Activated CD4-positive, alpha-beta T cell treated with anti-CD3 and anti-CD28 coated beads for 36 hours (primary cell): Measurements from ENCODE around the gene UBE2O. TPM values are rescaled to one million over a fixed set of nuclear protein-coding genes. Genes with fewer than 3 reads are reported as not detected.
A peak's percentile ranks its signal among the peaks of the same experiment; 100 is the strongest.

Experiments used
- ATAC-seq: fragments of 200-7000 bp; cut with Tn5 transposase; one replicate; pipeline ENCODE4 v1.10.0; 2021; ENCODE audit warnings: mild to moderate bottlenecking, moderate library complexity
- CTCF ChIA-PET: fragments of 350-600 bp; sonication (Branson Sonifier 250); formaldehyde crosslinking; loops from one replicate; lab custom pipeline; 2021; ENCODE audit warnings: antibody characterized with exemption; lab: Charles Lee
- POLR2A ChIA-PET: fragments of 350-600 bp; sonication (Branson Sonifier 250); formaldehyde crosslinking; loops from one replicate; lab custom pipeline; 2021; ENCODE audit warnings: antibody characterized with exemption, inconsistent platforms; lab: Charles Lee
- DNase-seq: peaks from one replicate; pipeline ENCODE4 v3.0.0-alpha.2; 2020
- H3K27ac Mint-ChIP-seq: one replicate; pipeline ENCODE4 v1.8.0; 2021; ENCODE audit warnings: mixed read lengths
- H3K27me3 Mint-ChIP-seq: one replicate; pipeline ENCODE4 v1.8.0; 2021; ENCODE audit warnings: mixed read lengths
- H3K36me3 Mint-ChIP-seq: one replicate; pipeline ENCODE4 v1.8.0; 2021; ENCODE audit warnings: low read depth, mixed read lengths
- H3K4me1 Mint-ChIP-seq: one replicate; pipeline ENCODE4 v1.8.0; 2021; ENCODE audit warnings: mixed read lengths
- H3K4me3 Mint-ChIP-seq: one replicate; pipeline ENCODE4 v1.8.0; 2021; ENCODE audit warnings: mild to moderate bottlenecking, moderate library complexity, mixed read lengths
- H3K9me3 Mint-ChIP-seq: one replicate; pipeline ENCODE4 v1.8.0; 2021; ENCODE audit warnings: low read depth, mixed read lengths
- intact Hi-C, 2 experiments: fragments of 100-400 bp; cut with DNase I in 1 of 2; cut with micrococcal nuclease in 1 of 2; formaldehyde crosslinking; loops; one replicate each; pipeline versions ENCODE4 v1.14.2 to v1.15.1; 2022 to 2024; cut with DNase I, micrococcal nuclease
- total RNA-seq, 2 experiments: library from RNA; stranded (reverse); gene quantifications; one replicate each; pipeline ENCODE4 v1.2.3, GENCODE V29; 2021

Gene UBE2O
- total RNA-seq, 2 experiments from 2014 or later, result 28.1 to 30.7 TPM

DNA sequence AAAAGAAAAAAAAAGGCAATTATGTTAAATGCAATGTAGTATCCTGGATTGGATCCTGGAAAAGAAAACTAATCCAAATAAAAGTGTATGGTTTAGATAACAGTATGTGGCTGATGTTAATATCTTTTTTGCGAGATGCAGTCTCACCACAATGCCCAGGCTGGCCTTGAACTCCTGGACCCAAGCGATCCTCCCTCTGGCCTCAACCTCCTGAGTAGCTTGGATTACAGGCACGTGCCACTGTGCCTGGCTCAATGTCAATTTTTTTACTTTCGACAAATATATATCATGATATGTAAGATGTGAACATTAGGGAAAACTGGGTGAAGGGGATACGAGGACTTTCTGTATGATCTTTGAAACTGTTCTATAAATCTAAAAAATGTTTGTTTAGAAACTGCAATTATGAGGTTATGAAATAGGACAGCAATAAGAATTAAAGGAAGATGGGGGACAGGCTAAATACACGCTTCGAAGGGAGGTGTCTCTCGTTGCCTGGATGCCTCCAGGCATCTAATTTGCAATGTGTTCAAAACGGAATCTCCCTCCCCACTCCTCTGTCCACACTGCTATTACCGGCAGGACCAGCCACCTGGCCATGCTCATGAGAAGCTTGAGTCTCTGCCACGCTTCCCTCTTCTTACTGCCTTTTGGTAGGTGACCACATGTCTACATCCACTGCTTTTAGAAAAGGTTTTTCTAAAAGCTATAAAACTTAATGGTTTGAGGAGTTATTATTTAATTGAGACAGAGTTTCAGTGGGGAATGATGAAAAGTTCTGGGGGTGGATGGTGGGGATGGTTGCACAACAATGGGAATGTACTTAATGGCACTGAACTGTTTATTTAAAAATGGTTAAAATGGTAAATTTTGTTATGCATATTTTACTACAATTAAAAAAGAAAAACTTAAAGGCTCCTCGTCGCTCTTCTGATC, 15.2 kb downstream of the UBE2O start:
- H3K4me1 Mint-ChIP-seq, result peaks cover 14% of the 10 kb centered on the region
- H3K36me3 Mint-ChIP-seq, result peaks cover 5% of the 10 kb centered on the region
- no peak overlapping the region for H3K4me3 Mint-ChIP-seq
- no peak for DNase-seq
- no peaks in the 10 kb centered on the region for H3K9me3 Mint-ChIP-seq
- POLR2A ChIA-PET, result no interaction called here
- H3K27ac Mint-ChIP-seq, result no peak overlapping the region
- H3K27me3 Mint-ChIP-seq, result no peaks in the 10 kb centered on the region
- CTCF ChIA-PET, result interaction anchor here (0.7 kb wide), 1 partner anchor 21 kb away, joined by 4 read pairs; no protein-coding TSS in a partner anchor
- intact Hi-C loops, result no loop called here
- ATAC-seq, result no peak

- Mint-ChIP-seq H3K4me3 (no peak overlapping the region), H3K27me3 (no peaks in the 10 kb centered on the region), H3K4me1 (peaks cover 6% of the 10 kb centered on the region), H3K36me3 (peaks cover 5% of the 10 kb centered on the region), H3K9me3 (no peaks in the 10 kb centered on the region), H3K27ac (no peak overlapping the region)
- ATAC-seq, result no peak
- DNase-seq, result no peak
- intact Hi-C loops, result no loop called here
- POLR2A ChIA-PET, result no interaction called here
- CTCF ChIA-PET, result interaction anchor here (0.6 to 1.3 kb wide), 7 partner anchors 8 to 71 kb away, joined by 3 to 9 read pairs (median 4); no protein-coding TSS in a partner anchor
Measured at GRCh38 chr17:76435751-76436150, 17.2 kb downstream of the UBE2O start.

GRCh38 chr17:76434870-76435269, 18.1 kb downstream of the UBE2O start:
- peaks cover 5% of the 10 kb centered on the region for H3K36me3 Mint-ChIP-seq
- H3K4me3 Mint-ChIP-seq, result no peak overlapping the region

DNA sequence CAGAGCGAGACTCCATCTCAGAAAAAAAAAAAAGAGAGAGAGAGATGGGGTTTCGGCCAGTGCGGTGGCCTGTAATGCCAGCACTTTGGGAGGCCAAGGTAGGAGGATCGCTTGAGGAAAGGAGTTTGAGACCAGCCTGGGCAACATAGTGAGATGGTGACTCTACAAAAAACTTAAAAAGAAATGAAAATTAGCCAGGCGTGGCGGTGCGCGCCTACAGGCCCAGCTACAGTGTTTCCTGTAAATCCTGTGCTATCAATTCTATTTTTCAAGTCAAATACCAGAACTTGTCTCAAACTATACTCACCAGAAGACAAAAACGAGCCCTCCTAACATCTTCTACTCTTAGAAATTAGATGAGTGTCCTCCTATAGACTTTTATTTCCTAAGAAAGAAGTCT, 19.3 kb downstream of the UBE2O start:
- Mint-ChIP-seq H3K9me3 (no peaks in the 10 kb centered on the region), H3K4me3 (no peak overlapping the region), H3K27ac (no peak overlapping the region), H3K36me3 (peaks cover 2% of the 10 kb centered on the region), H3K4me1 (peaks cover 2% of the 10 kb centered on the region), H3K27me3 (no peaks in the 10 kb centered on the region)
- POLR2A ChIA-PET, result no interaction called here
- CTCF ChIA-PET, result interaction anchor here (1.7 to 1.8 kb wide), 2 partner anchors 12 to 25 kb away, joined by 5 to 6 read pairs; no protein-coding TSS in a partner anchor
- no peak for DNase-seq
- ATAC-seq, result no peak
- intact Hi-C loops, result no loop called here

More at GRCh38 chr17:76434870-76435269, 18.1 kb downstream of the UBE2O start:
- intact Hi-C loops, result no loop called here
- DNase-seq (no peak), ATAC-seq (no peak)
- CTCF ChIA-PET, result interaction anchor here (1.1 to 1.8 kb wide), 6 partner anchors 9 to 72 kb away, joined by 3 to 9 read pairs (median 4); no protein-coding TSS in a partner anchor
- H3K9me3 Mint-ChIP-seq, result no peaks in the 10 kb centered on the region
- H3K27ac Mint-ChIP-seq, result no peak overlapping the region
- no peaks in the 10 kb centered on the region for H3K27me3 Mint-ChIP-seq
- peaks cover 5% of the 10 kb centered on the region for H3K4me1 Mint-ChIP-seq
- POLR2A ChIA-PET, result no interaction called here

DNA sequence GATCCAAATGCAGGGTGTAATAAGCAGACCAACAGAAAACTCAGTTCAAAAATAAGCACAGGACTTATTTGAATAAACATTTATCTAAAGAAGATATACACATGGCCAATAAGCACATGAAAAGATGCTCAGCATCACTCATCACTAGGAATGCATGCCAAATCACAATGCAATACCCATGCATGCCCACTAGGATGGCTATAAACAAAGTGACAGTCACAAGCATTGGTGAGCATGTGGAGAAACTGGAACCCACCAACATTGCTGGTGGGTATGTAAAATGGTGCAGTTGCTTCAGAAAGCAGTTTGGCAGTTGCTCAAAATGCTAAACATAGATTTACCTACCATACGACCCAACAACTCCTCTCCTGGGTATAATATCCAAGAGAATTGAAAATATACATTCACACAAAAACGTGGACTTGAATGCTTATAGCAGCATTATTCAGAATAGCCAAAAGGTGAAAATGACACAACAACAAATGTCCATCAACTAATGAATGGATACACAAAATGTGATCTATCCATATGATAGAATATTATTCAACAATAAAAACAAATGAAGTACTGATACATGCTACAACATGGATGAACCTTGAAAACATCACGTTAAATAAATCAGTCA, 20.1 kb downstream of the UBE2O start:
- Mint-ChIP-seq H3K9me3 (no peaks in the 10 kb centered on the region), H3K27ac (no peak overlapping the region), H3K36me3 (peaks cover 5% of the 10 kb centered on the region), H3K27me3 (no peaks in the 10 kb centered on the region), H3K4me1 (peaks cover 2% of the 10 kb centered on the region), H3K4me3 (no peak overlapping the region)
- ATAC-seq (peak; percentile 44), DNase-seq (no peak)
- CTCF ChIA-PET, result no interaction called here
- intact Hi-C loops, result no loop called here
- POLR2A ChIA-PET, result no interaction called here

GRCh38 chr17:76432004-76432403, 20.9 kb downstream of the UBE2O start:
- no peak overlapping the region for H3K27ac Mint-ChIP-seq
- no peak for DNase-seq
- no peaks in the 10 kb centered on the region for H3K27me3 Mint-ChIP-seq
- ATAC-seq, result no peak
- H3K36me3 Mint-ChIP-seq, result peaks cover 5% of the 10 kb centered on the region
- intact Hi-C loops, result no loop called here
- no peak overlapping the region for H3K4me3 Mint-ChIP-seq
- no peaks in the 10 kb centered on the region for H3K9me3 Mint-ChIP-seq
- ChIA-PET CTCF (interaction anchor here (0.7 to 1.0 kb wide), 2 partner anchors 13 to 14 kb away, joined by 3 to 4 read pairs; no protein-coding TSS in a partner anchor), POLR2A (no interaction called here)
- peaks cover 6% of the 10 kb centered on the region for H3K4me1 Mint-ChIP-seq

GRCh38 chr17:76431509-76431908, 21.4 kb downstream of the UBE2O start:
- peaks cover 5% of the 10 kb centered on the region for H3K36me3 Mint-ChIP-seq
- CTCF ChIA-PET, result interaction anchor here (0.6 to 1.5 kb wide), 3 partner anchors 14 to 24 kb away, joined by 3 to 4 read pairs (median 3); no protein-coding TSS in a partner anchor
- intact Hi-C loops, result no loop called here
- DNase-seq (no peak), ATAC-seq (no peak)
- POLR2A ChIA-PET, result no interaction called here
- H3K27ac Mint-ChIP-seq, result no peak overlapping the region
- H3K4me1 Mint-ChIP-seq, result peaks cover 9% of the 10 kb centered on the region
- H3K9me3 Mint-ChIP-seq, result no peaks in the 10 kb centered on the region
- H3K4me3 Mint-ChIP-seq, result no peak overlapping the region
- H3K27me3 Mint-ChIP-seq, result no peaks in the 10 kb centered on the region

DNA sequence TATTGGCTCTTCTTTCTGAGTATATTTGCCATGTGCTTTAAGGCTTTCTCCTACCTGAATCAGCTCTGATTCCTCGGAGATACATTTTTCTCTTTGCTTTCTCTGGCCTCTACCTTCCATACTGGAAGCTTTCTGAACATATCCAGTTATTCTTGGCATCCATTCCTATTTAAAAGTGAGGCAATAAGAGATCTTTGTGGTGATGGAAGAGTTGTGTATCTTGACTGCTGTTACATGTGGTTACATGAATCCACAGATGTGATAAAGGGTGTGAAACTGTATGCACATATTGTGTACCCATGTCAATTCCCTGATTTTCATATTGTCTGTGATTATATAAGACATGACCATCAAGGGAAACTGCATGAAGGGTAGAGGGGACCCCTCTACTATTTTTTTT, 24.4 kb downstream of the UBE2O start:
- no peak for DNase-seq
- Mint-ChIP-seq H3K9me3 (no peaks in the 10 kb centered on the region), H3K4me1 (peaks cover 9% of the 10 kb centered on the region), H3K27ac (no peak overlapping the region), H3K4me3 (no peak overlapping the region), H3K36me3 (peaks cover 5% of the 10 kb centered on the region), H3K27me3 (no peaks in the 10 kb centered on the region)
- POLR2A ChIA-PET, result no interaction called here
- no peak for ATAC-seq
- intact Hi-C loops, result no loop called here
- CTCF ChIA-PET, result interaction anchor here (1.6 kb wide), 1 partner anchor 24 kb away, joined by 4 read pairs; no protein-coding TSS in a partner anchor

GRCh38 chr17:76427501-76428231, 25.3 kb downstream of the UBE2O start:
- peaks cover 5% of the 10 kb centered on the region for H3K36me3 Mint-ChIP-seq
- intact Hi-C loops, result no loop called here

DNA sequence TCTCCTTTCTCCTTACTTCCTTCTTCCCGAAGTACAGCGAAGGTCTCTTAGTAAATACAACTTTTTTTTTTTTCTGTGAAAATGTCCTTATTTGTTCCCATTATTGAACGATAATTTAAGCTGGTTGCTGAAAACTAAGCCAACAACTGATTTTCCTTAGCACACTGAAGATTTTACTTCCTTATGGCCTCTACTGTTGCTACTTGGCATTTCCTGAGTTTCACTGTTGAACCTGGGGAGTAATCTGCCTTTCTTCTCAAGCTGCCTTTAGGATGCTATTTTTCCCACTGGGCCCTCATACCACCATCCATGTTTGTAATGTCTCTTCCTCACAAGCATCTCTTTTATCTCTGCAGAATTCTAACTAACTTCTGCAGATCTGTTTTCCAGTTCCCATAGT, 26.1 kb downstream of the UBE2O start:
- ChIA-PET CTCF (interaction anchor here (0.7 to 1.4 kb wide), 4 partner anchors 9 to 81 kb away, joined by 3 to 5 read pairs (median 4); no protein-coding TSS in a partner anchor), POLR2A (interaction anchor here (0.7 kb wide), 1 partner anchor 10 kb away, joined by 3 read pairs; no protein-coding TSS in a partner anchor)
- ATAC-seq, result no peak
- intact Hi-C loops, result no loop called here
- no peak for DNase-seq
- no peaks in the 10 kb centered on the region for H3K27me3 Mint-ChIP-seq
- peaks cover 10% of the 10 kb centered on the region for H3K4me1 Mint-ChIP-seq
- H3K27ac Mint-ChIP-seq, result no peak overlapping the region
- peaks cover 5% of the 10 kb centered on the region for H3K36me3 Mint-ChIP-seq
- no peak overlapping the region for H3K4me3 Mint-ChIP-seq
- H3K9me3 Mint-ChIP-seq, result no peaks in the 10 kb centered on the region

More at GRCh38 chr17:76427501-76428231, 25.3 kb downstream of the UBE2O start:
- Mint-ChIP-seq H3K27me3 (no peaks in the 10 kb centered on the region), H3K4me1 (peaks cover 10% of the 10 kb centered on the region), H3K9me3 (no peaks in the 10 kb centered on the region), H3K4me3 (no peak overlapping the region), H3K27ac (no peak overlapping the region)
- ChIA-PET POLR2A (interaction anchor here (0.7 kb wide), 1 partner anchor 11 kb away, joined by 3 read pairs; no protein-coding TSS in a partner anchor), CTCF (interaction anchor here (1.0 to 1.6 kb wide), 4 partner anchors 9 to 80 kb away, joined by 3 to 5 read pairs (median 4); no protein-coding TSS in a partner anchor)
- ATAC-seq, result no peak
- DNase-seq, result no peak
